Stimulated activated CD4-positive, alpha-beta T cell treated with anti-CD3 and anti-CD28 coated beads, Interleukin-4, amount 100 ng/mL, for 24 hours (primary cell): ENCODE data around the gene KRTAP4-11.
"Not testable (repeated sequence)": the region's sequence is repeated elsewhere in the genome, so short reads cannot be mapped to it uniquely, and the experiment has no call there.

Source experiments
- DNase-seq: peaks from one replicate; pipeline ENCODE4 v3.0.0-alpha.2; 2020

KRTAP4-11 gene

DNA sequence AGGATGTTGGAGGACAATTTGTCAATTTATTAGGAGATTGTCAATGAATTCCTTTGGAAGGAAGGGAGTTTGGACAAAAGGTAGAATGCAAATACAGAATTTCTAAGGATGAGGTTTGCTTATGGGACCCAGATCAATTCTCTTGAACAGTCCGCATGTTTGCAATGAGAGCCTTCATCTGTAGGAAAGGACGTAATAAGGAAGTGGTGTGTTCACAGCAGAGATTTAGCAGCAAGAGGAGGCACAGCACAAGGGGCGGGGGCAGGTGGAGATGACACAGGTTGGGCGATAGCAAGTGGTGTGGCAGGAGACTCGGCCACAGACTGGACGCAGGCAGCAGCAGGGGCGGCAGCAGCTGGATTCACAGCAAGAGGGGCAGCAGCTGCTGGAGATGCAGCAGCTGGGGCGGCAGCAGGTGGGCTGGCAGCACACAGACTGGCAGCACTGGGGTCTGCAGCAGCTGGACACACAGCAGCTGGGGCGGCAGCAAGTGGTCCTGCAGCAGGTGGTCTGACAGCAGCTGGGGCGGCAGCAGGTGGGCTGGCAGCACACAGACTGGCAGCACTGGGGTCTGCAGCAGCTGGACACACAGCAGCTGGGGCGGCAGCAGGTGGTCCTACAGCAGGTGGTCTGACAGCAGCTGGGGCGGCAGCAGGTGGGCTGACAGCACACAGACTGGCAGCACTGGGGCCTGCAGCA, 5.3 kb upstream of the KRTAP4-11 start:
- not testable (repeated sequence) for DNase-seq

DNA sequence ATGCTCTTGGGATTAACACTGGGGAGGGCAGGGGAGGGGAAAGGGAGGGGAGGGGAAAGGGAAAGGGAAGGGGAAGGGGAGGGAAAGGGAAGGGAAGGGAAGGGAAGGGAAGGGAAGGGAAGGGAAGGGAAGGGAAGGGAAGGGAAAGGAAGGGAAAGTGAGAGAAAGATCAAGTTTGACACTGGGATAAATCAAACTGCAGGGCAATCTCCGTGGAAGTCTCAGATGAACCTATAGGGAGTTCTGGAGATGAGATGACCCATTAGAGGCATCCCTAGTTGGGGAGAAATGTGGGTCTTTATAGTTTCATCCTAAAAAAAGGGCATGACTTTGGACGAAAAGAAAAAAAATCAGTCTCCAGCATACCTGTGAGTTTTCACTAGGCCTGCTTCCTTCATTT, 3.6 kb upstream of the KRTAP4-11 start:
- DNase-seq, result no peak

DNA sequence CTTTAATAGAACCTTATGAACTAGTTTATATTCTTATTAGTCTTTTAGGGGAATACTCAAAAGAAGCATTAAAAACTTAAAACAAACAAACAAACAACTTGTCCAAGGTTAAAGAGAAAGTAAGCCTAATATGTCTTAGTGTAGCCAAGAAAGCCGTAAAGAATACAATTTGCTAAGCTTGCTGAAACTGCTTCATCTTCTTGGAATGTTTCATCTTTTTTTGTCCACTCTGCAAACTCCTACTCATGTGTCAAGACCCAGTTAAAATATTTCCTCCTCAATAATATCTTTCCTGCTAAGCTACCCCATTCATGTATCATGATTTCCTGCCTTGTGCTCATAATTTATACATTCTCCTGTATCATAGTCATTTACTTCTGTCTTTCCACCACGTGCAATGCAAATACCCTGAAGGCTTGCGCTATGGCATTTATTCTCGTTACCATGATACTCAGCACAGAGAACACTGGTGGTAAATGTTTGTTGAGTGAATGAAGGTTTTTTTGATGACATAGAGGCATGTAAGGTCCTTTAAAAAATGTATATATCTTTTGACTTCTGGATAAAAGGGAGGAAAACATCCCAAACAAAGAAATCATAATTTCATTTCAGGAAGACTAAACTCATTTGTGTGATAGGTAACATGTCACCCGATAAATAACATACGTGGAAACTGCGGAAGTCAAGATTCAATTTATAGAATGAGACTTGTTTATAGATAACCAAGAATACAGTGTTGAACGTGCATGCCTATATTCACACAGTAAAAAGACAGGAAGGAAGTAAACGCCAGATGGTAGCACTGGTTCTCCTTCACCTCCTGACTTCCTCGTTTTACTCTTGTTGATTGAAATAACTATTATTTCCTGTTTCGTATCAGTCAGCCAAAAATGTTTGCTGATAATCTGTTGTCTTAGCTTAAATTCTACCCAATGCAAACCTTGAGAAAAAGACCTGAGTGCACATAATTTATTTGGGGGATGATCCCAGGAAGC, 1.8 kb upstream of the KRTAP4-11 start:
- not testable (repeated sequence) for DNase-seq

- DNase-seq, result no peak
Measured at GRCh38 chr17:41118721-41119120, 548 bp upstream of the KRTAP4-11 start.

- DNase-seq, result no peak
Measured at GRCh38 chr17:41116297-41116696, 1.9 kb downstream of the KRTAP4-11 start.

GRCh38 chr17:41111151-41111885, 6.9 kb downstream of the KRTAP4-11 start:
- DNase-seq, result no peak

- not testable (repeated sequence) for DNase-seq
Measured at GRCh38 chr17:41108728-41109386, 9.3 kb downstream of the KRTAP4-11 start.

- no peak for DNase-seq
Measured at GRCh38 chr17:41107941-41108450, 10.2 kb downstream of the KRTAP4-11 start.

DNA sequence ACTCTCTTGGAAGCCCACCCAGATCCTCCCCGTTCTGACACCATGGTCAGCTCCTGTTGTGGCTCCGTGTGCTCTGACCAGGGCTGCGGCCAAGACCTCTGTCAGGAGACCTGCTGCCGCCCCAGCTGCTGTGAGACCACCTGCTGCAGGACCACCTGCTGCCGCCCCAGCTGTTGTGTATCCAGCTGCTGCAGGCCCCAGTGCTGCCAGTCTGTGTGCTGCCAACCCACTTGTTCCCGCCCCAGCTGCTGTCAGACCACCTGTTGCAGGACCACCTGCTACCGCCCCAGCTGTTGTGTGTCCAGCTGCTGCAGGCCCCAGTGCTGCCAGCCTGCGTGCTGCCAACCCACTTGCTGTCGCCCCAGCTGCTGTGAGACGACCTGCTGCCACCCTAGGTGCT, 12.8 kb downstream of the KRTAP4-11 start, which contains the start of gene KRTAP4-9:
Gene KRTAP4-9, plus strand, starts transcription at position 43 of the 400 bp plus-strand sequence. Its CDS starts 0 bp downstream, at position 43.
- DNase-seq, result not testable (repeated sequence)

GRCh38 chr17:41104386-41105038, 13.7 kb downstream of the KRTAP4-11 start:
- not testable (repeated sequence) for DNase-seq

DNA sequence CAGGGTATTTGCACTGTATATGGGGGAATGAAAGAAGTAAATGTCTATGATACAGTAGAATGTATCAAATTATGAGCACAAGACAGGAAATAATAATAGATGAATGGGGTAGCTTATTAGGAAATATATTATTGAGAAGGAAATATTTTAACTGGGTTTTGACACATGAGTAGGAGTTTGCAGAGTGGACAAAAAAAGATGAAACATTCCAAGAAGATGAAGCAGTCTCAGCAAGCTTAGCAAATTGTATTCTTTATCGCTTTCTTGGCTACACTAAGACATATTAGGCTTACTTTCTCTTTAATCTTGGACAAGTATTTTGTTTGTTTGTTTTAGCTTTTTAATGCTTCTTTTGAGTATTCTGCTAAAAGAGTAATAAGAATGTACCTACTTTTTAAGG, 14.3 kb downstream of the KRTAP4-11 start:
- DNase-seq, result no peak

DNA sequence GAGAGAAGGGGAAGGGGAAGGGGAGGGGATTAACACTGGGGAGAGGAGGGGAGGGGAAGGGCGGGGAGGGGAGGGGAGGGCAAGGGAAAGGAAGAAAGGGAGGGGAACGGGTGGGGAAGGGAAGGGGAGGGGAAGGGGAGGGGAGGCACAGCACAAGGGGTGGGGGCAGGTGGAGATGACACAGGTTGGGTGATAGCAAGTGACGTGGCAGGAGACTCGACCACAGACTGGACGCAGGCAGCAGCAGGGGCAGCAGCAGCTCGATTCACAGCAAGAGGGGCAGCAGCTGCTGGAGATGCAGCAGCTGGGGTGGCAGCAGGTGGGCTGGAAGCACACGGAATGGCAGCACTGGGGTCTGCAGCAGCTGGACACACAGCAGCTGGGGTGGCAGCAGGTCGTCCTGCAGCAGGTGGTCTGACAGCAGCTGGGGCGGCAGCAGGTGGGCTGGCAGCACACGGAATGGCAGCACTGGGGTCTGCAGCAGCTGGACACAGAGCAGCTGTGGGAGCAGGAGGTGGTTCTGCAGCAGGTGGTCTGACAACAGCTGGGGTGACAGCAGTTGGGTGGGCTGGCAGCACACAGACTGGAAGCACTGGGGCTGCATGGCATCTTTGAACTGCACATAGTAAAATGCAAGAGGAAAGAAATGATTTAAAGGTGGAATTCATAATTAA, 16.4 kb downstream of the KRTAP4-11 start, which contains the start of gene KRTAP4-16:
Gene KRTAP4-16, minus strand, starts transcription at position 624 of the 674 bp plus-strand sequence. Its CDS starts 0 bp downstream, at position 624.
- no peak for DNase-seq

GRCh38 chr17:41099682-41100480, 18.3 kb downstream of the KRTAP4-11 start:
- DNase-seq, result not testable (repeated sequence)

GRCh38 chr17:41098481-41098880, 19.7 kb downstream of the KRTAP4-11 start:
- DNase-seq, result no peak

- no peak for DNase-seq
Measured at GRCh38 chr17:41098042-41098441, 20.1 kb downstream of the KRTAP4-11 start, which contains the start of gene KRTAP4-8. Gene KRTAP4-8 (minus strand): TSS chr17:41098142. CDS start chr17:41098084, 58 bp downstream.

DNA sequence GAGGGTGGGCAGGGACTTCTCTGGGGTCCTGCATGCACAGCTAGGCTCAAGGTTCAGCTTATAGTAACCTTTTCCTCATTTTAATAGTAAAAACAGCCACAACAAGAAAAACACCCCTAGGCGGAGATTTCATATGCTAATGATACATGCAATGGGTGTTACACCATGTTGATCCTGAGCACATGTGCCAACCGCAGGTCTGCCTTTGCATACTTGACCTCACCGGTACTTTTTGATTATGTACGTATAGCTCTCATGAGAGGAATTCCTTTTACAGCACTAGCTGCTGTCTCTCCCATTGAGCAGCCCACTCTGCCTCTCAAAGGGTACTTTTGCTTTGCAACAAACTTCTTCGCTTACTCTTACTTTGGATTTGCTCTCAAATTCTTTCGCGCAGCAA, 22.1 kb downstream of the KRTAP4-11 start:
- no peak for DNase-seq

- DNase-seq, result not testable (repeated sequence)
Measured at GRCh38 chr17:41088760-41089352, 29.3 kb downstream of the KRTAP4-11 start.

DNA sequence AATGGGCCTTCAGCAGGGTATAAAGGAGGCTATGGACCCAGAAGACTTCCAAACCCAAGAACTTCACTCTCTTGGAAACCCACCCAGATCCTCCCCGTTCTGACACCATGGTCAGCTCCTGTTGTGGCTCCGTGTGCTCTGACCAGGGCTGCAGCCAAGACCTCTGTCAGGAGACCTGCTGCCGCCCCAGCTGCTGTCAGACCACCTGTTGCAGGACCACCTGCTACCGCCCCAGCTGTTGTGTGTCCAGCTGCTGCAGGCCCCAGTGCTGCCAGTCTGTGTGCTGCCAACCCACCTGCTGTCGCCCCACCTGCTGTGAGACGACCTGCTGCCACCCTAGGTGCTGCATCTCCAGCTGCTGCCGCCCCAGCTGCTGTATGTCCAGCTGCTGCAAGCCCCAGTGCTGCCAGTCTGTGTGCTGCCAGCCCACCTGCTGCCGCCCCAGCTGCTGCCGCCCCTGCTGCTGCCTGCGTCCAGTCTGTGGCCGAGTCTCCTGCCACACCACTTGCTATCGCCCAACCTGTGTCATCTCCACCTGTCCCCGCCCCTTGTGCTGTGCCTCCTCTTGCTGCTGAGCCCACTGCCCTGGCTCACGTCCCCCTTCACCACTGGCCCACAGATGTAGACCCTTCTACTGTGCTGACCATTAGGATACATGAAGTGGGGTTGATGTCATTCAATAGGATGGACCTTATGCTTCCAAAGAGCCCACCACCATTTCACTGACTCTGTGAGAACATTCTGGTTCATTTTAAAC, 33.9 kb downstream of the KRTAP4-11 start, which contains the start of gene KRTAP4-7:
Gene KRTAP4-7, plus strand, starts transcription at position 51 of the 757 bp plus-strand sequence. Its CDS starts 57 bp downstream, at position 108.
- not testable (repeated sequence) for DNase-seq
